ENCODE data around the gene SLC25A33. TPM values are rescaled to one million over a fixed set of nuclear protein-coding genes. Genes with fewer than 3 reads are reported as not detected.

Gene SLC25A33
- total RNA-seq, 5 donors from 2014 or later (not counting 1 experiment from before 2014, with no cell fraction given) = 2.8 to 6.2 (median 4.4) TPM

- POLR2A ChIA-PET = no interaction called here
Measured at GRCh38 chr1:9600861-9601834, 61.9 kb downstream of the SLC25A33 start.

GRCh38 chr1:9601942-9602793, 62.9 kb downstream of the SLC25A33 start:
- POLR2A ChIA-PET = no interaction called here
- Mint-ChIP-seq H3K27me3 (no peaks in the 10 kb centered on the region), H3K36me3 (peaks cover 16% of the 10 kb centered on the region), H3K9me3 (no peaks in the 10 kb centered on the region), H3K4me3 (no peak overlapping the region), H3K27ac (no peak overlapping the region), H3K4me1 (no peaks in the 10 kb centered on the region)
- DNase-seq = no peak
- Histone ChIP-seq H3K4me1 (ENCODE audit: control insufficient read depth in 1 of 2, extremely low read depth in 1 of 2, insufficient read depth in 2 of 2, low read length in 2 of 2) (no peaks in the 10 kb centered on the region), H3K4me3 (ENCODE audit: control insufficient read depth in 1 of 2, extremely low read depth in 1 of 2, low read length in 1 of 2) (no peak overlapping the region), H3K36me3 (ENCODE audit: control insufficient read depth in 2 of 2, extremely low read depth in 1 of 2, insufficient read depth in 1 of 2, low read length in 1 of 2) (peaks cover 23 to 26% of the 10 kb centered on the region in 2 donors), H3K9me3 (no peaks in the 10 kb centered on the region), H3K27ac (ENCODE audit: low read length) (no peak overlapping the region), H3K27me3 (replicated peaks in 1 of 2; ENCODE audit: control insufficient read depth in 2 of 2, extremely low read depth in 1 of 2, insufficient read depth in 2 of 2, low read length in 1 of 2) (no peaks in the 10 kb centered on the region)
- WGBS (ENCODE audit: insufficient coverage) = 95% methylated on average over 25 of the region's 26 CpGs
- CTCF ChIA-PET = no interaction called here
- no peak for ATAC-seq (replicated peaks in 1 of 4)

More at GRCh38 chr1:9600861-9601834, 61.9 kb downstream of the SLC25A33 start:
- Histone ChIP-seq H3K4me3 (ENCODE audit: control insufficient read depth in 1 of 2, extremely low read depth in 1 of 2, low read length in 1 of 2) (no peak overlapping the region), H3K36me3 (ENCODE audit: control insufficient read depth in 2 of 2, extremely low read depth in 1 of 2, insufficient read depth in 1 of 2, low read length in 1 of 2) (peaks cover 26% of the 10 kb centered on the region in 2 donors), H3K27me3 (replicated peaks in 1 of 2; ENCODE audit: control insufficient read depth in 2 of 2, extremely low read depth in 1 of 2, insufficient read depth in 2 of 2, low read length in 1 of 2) (no peaks in the 10 kb centered on the region), H3K4me1 (ENCODE audit: control insufficient read depth in 1 of 2, extremely low read depth in 1 of 2, insufficient read depth in 2 of 2, low read length in 2 of 2) (no peaks in the 10 kb centered on the region), H3K27ac (ENCODE audit: low read length) (no peak overlapping the region), H3K9me3 (no peaks in the 10 kb centered on the region)
- no peaks in the 10 kb centered on the region for H3K4me1 Mint-ChIP-seq
- 94% methylated on average over 39 of the region's 39 CpGs for WGBS (ENCODE audit: insufficient coverage)
- no peak overlapping the region for H3K27ac Mint-ChIP-seq
- ATAC-seq (replicated peaks in 1 of 4) (no peak), DNase-seq (no peak)
- CTCF ChIA-PET = no interaction called here
- no peak overlapping the region for H3K4me3 Mint-ChIP-seq
- H3K36me3 Mint-ChIP-seq = peaks cover 16% of the 10 kb centered on the region
- no peaks in the 10 kb centered on the region for H3K27me3 Mint-ChIP-seq
- no peaks in the 10 kb centered on the region for H3K9me3 Mint-ChIP-seq

- ATAC-seq (replicated peaks in 1 of 4) (no peak), DNase-seq (no peak)
- H3K36me3 ChIP-seq (ENCODE audit: control insufficient read depth in 2 of 2, extremely low read depth in 1 of 2, insufficient read depth in 1 of 2, low read length in 1 of 2) = peaks cover 23 to 25% of the 10 kb centered on the region in 2 donors
- Mint-ChIP-seq H3K4me3 (no peak overlapping the region), H3K27me3 (no peaks in the 10 kb centered on the region), H3K4me1 (no peaks in the 10 kb centered on the region), H3K27ac (no peak overlapping the region), H3K9me3 (no peaks in the 10 kb centered on the region), H3K36me3 (peaks cover 16% of the 10 kb centered on the region)
- WGBS (ENCODE audit: insufficient coverage) = 94% methylated on average over 9 of the region's 9 CpGs
- H3K9me3 ChIP-seq = no peaks in the 10 kb centered on the region
- ChIA-PET CTCF (no interaction called here), POLR2A (interaction anchor here in 1 of 2 donors (1.4 kb wide), 1 partner anchor 10 kb away, joined by 3 read pairs; no protein-coding TSS in a partner anchor)
- no peaks in the 10 kb centered on the region for H3K4me1 ChIP-seq (ENCODE audit: control insufficient read depth in 1 of 2, extremely low read depth in 1 of 2, insufficient read depth in 2 of 2, low read length in 2 of 2)
- H3K27ac ChIP-seq (ENCODE audit: low read length) = no peak overlapping the region
- no peaks in the 10 kb centered on the region for H3K27me3 ChIP-seq (replicated peaks in 1 of 2; ENCODE audit: control insufficient read depth in 2 of 2, extremely low read depth in 1 of 2, insufficient read depth in 2 of 2, low read length in 1 of 2)
- H3K4me3 ChIP-seq (ENCODE audit: control insufficient read depth in 1 of 2, extremely low read depth in 1 of 2, low read length in 1 of 2) = no peak overlapping the region
Measured at GRCh38 chr1:9602794-9603167, 63.5 kb downstream of the SLC25A33 start.

- Histone ChIP-seq H3K9me3 (no peaks in the 10 kb centered on the region), H3K4me3 (ENCODE audit: control insufficient read depth in 1 of 2, extremely low read depth in 1 of 2, low read length in 1 of 2) (no peak overlapping the region), H3K27ac (ENCODE audit: low read length) (no peak overlapping the region), H3K36me3 (ENCODE audit: control insufficient read depth in 2 of 2, extremely low read depth in 1 of 2, insufficient read depth in 1 of 2, low read length in 1 of 2) (peaks cover 20 to 24% of the 10 kb centered on the region in 2 donors), H3K4me1 (ENCODE audit: control insufficient read depth in 1 of 2, extremely low read depth in 1 of 2, insufficient read depth in 2 of 2, low read length in 2 of 2) (no peaks in the 10 kb centered on the region), H3K27me3 (replicated peaks in 1 of 2; ENCODE audit: control insufficient read depth in 2 of 2, extremely low read depth in 1 of 2, insufficient read depth in 2 of 2, low read length in 1 of 2) (no peaks in the 10 kb centered on the region)
- ATAC-seq (replicated peaks in 1 of 4) (no peak), DNase-seq (no peak)
- Mint-ChIP-seq H3K9me3 (no peaks in the 10 kb centered on the region), H3K27ac (no peak overlapping the region), H3K36me3 (peaks cover 13% of the 10 kb centered on the region), H3K27me3 (no peaks in the 10 kb centered on the region), H3K4me3 (no peak overlapping the region), H3K4me1 (no peaks in the 10 kb centered on the region)
- CTCF ChIA-PET = no interaction called here
- POLR2A ChIA-PET = interaction anchor here in 1 of 2 donors (1.4 kb wide), 1 partner anchor 9 kb away, joined by 3 read pairs; no protein-coding TSS in a partner anchor
- 100% methylated on average over 11 of the region's 14 CpGs for WGBS (ENCODE audit: insufficient coverage)
Measured at GRCh38 chr1:9603307-9603706, 64.0 kb downstream of the SLC25A33 start.

- Mint-ChIP-seq H3K9me3 (no peaks in the 10 kb centered on the region), H3K4me3 (no peak overlapping the region), H3K36me3 (peaks cover 13% of the 10 kb centered on the region), H3K27me3 (no peaks in the 10 kb centered on the region), H3K4me1 (no peaks in the 10 kb centered on the region), H3K27ac (no peak overlapping the region)
- 91% methylated on average over 24 of the region's 42 CpGs for WGBS (ENCODE audit: insufficient coverage)
- no peaks in the 10 kb centered on the region for H3K27me3 ChIP-seq (replicated peaks in 1 of 2; ENCODE audit: control insufficient read depth in 2 of 2, extremely low read depth in 1 of 2, insufficient read depth in 2 of 2, low read length in 1 of 2)
- H3K9me3 ChIP-seq = no peaks in the 10 kb centered on the region
- H3K36me3 ChIP-seq (ENCODE audit: control insufficient read depth in 2 of 2, extremely low read depth in 1 of 2, insufficient read depth in 1 of 2, low read length in 1 of 2) = peaks cover 18 to 24% of the 10 kb centered on the region in 2 donors
- H3K4me1 ChIP-seq (ENCODE audit: control insufficient read depth in 1 of 2, extremely low read depth in 1 of 2, insufficient read depth in 2 of 2, low read length in 2 of 2) = no peaks in the 10 kb centered on the region
- ChIA-PET POLR2A (interaction anchor here in 1 of 2 donors (1.4 kb wide), 1 partner anchor 8 kb away, joined by 3 read pairs; no protein-coding TSS in a partner anchor), CTCF (no interaction called here)
- H3K4me3 ChIP-seq (ENCODE audit: control insufficient read depth in 1 of 2, extremely low read depth in 1 of 2, low read length in 1 of 2) = no peak overlapping the region
- no peak for ATAC-seq (replicated peaks in 1 of 4)
- no peak overlapping the region for H3K27ac ChIP-seq (ENCODE audit: low read length)
- DNase-seq = no peak
Measured at GRCh38 chr1:9603766-9604753, 64.8 kb downstream of the SLC25A33 start.

Data from T-cell (primary cell).